SKM-1 treated with dmso at 0.1 percent for 144 hours (cell line): ENCODE results near the gene RIC1.
"Not testable (repeated sequence)": the region's sequence is repeated elsewhere in the genome, so short reads cannot be mapped to it uniquely, and the experiment has no call there.

ENCODE experiments used
- DNase-seq: peaks from one replicate; lab custom pipeline; 2025; ENCODE audit not compliant: unreplicated experiment; lab: John Stamatoyannopoulos, UW

RIC1 gene

DNA sequence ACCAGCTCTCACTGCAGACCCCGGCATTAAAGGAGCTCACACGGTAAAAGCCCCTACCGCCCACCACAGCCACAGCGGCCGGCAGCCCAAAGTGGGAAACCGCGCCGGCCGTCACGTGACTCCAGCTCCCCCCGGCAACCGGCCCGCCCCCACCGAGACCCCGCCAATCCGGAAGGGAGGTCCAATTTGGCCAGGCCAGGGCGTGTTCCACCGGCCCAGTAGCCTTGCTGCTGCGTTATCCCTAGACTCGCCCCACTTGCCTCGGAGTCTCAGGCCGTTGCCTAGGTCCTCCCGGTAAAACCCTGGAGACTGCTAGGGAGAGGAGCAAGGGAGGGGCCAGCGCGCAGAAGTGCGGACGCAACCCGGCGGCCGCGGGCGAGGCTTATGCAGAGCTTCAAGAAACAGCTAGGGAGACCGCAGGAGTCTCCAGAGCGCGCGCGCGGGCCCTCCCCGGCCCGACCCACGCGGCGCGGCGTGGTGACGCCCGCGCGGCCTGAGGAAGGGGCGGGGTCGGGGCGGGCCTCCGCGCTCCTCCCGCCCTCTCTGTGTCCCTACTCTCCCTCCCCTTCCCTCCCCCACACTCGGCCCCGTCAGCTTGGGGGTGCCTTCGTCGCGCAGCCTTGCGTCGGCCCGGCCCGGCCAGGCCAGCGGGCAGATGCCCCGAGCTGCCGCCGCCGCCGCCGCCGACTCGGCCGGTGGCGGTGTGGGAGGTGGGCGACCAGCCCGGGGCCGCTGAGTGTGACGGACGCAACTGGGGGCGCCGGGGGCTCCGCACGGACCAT lies at the start of gene RIC1:
RIC1 (plus strand) TSS at position 578 of the 782 bp plus-strand sequence; CDS start at position 781, 203 bp downstream.
- DNase-seq = peak; percentile 92

DNA sequence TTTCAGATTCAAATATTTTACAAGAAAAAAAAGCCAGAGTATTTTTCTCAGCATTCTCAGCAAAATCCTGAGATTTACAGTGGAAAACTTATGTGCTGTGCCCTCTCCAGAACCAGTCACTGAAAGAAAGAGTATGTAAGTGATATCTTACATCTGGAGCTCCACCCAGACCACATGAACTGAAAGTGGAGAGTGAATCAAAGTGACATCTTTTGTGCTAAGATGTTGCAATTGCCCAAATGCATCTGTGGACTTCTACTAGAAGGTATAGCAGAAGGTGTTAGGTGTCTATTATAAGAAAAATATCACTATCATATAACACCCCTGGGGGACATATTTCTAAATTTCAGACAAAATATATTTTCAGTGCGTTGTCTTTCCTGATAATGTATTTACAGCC lies 49.0 kb upstream of the RIC1 start:
- no peak for DNase-seq

GRCh38 chr9:5580650-5581049 lies 48.3 kb upstream of the RIC1 start:
- DNase-seq = no peak

DNA sequence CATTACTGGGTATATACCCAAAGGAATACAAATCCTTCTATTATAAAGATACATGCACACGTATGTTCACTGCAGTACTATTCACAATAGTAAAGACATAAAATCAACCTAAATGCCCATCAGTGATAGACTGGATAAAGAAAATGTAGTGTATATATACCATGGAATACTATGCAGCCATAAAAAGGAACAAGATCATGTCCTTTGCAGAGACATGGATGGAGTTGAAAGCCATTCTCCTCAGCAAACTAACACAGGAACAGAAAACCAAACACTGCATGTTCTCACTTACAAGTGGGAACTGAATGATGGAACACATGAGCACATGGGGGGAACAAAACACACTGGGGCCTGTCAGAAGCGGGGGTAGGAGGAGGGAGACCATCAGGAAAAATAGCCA lies 47.2 kb upstream of the RIC1 start:
- not testable (repeated sequence) for DNase-seq

DNA sequence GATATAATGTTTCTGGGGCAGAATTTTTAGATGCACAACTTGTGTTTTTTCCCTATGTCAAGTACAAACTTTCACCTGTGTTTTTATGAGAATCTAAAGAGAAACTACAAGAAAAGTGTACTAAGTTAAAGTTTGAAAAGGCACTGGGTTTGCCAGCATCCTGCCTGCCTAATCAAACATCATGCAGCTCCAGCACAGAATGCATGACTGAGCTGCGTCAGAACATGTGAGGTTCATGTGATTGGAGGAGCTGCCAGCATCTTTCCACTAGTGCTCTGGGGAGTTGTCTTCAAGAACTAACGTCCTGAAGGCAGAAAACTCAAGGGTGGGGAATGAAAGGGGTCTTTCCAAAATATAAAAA lies 46.1 kb upstream of the RIC1 start:
- DNase-seq = no peak

DNA sequence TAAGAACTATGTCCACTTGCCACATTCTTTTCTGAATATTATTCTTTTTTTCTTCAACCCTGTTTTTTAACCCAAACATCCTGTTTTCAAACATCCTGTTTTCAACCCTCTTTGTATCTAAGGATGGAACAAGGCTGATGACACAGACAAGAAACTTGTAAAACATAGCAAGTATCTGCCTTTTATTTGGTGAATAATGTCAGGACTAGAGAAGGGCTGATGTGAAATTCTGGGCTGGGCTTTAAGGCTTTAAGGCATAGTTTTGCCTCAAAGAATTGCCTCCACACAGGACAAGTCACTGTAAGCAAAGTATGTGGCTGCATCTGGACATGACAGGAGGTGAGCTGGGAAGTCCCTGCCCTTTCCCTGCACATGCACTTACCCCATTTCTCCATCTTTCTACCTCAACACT lies 42.5 kb upstream of the RIC1 start:
- DNase-seq = no peak

DNA sequence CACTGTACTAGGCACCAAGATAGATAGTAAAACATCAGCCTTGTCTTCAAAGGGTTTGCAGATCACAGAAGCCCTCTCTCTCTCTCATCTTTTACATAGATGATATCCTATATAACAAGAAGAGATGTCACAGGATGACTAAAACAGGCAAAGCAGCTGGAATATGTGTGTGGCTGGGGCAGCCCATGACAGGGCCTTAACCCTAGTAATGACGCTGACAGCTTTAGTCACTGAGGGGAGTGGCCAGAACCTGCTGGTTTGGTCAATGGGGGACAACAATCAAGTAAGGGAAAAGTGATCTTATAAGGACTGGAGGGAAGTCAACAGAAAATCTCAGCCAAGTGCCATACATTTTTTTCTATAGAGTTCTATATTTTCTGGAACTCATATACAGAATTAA lies 41.9 kb upstream of the RIC1 start:
- DNase-seq = no peak

DNA sequence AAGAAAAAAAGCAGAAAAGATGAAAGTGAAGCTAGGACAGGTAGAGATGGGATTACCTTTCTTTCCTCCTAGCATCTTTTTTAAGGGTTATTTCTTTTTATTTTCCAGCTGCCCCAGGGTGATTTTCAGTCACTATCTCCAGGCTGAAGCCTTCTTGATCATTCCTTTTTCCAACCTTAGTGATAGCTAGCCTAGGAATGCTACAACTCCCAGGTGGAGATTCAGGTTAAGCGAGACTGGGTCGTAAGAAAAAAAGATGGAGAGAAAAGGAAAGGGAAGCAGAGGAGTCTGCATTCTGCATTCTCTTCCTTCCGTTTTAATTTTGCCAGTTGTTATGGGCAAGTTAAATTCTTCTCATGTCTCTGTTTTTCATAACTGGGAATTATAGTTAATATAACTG lies 36.7 kb upstream of the RIC1 start:
- DNase-seq = no peak

- DNase-seq = no peak
Observed at GRCh38 chr9:5592904-5593303, 36.0 kb upstream of the RIC1 start.

DNA sequence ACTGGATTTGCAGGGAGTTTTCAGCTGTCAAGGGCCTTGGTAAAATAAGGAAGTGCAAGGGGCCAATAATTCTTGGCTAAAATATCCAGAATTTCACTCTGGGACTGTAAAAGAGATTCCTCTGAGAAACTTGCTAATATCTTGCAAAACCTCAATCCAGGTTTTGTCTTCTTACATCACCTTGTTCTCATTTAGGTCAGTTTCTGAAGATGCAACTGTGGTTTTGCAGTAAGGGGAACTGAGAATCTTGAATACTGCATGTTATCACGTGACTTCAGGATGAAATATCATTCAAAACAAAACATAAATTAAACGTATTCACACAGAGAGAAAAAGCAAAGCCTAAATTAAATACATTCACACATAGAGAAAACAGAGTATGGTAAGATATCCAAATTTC lies 35.0 kb upstream of the RIC1 start:
- peak; percentile 77 for DNase-seq

DNA sequence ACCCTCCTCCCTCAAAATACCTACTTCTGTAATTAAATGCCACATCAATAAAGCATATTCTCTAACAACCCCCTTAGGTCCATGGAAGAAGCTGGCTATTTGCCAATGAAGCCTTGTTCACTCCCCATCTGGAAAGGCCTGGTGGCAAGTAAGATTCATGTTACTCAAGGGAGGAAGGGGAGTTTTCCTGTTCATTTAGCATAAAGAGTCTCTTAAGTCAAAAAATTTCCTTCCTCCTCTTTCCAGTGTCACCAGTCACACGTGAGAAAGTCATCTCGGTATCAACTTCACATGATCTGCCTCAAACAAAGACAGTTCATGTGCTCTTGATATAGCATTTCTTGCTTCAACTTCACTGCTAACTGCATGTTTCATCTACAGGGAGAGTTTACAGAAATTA lies 32.7 kb upstream of the RIC1 start:
- DNase-seq = no peak

DNA sequence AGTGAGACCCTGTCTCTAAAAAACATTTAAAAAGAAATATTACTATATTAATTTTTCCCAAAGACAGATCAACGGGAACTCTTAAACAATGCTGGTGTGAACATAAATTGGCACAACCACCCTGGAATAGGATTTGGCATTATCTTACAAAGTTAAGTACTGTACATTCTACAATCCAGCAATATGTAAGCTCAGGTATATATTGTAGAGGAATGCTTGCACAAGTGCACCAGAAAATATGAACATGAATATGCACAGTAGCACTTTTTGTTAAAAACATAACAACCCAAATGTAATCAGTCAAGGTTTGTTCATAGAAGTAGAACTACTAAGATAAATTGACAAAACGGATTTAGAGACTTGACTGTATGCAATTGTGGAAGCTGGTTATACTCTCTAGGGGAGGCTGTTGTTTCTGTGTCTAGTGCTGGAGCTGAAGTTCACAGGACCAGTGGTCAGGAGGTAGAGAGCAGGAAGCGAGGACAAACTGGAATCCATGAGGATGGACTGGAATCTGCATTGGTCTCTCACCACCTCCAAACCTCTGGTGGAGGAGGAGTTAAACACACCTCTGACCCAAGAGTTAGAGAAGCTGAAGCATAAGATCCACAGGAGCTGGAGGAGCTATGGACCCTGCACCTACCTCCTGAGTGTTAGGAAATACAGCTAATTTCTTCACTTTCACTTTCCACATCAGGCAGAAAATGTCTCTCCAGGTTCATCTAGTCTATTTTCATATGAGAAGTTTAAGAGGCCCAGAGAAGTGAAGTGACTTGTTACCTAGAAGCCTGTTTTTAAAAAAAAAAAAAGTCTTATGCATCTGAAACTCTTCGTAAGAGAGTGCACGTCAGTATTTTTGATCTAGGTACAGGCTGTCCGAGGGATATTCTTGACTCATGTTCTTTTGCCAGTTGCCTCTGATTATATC lies 20.3 kb upstream of the RIC1 start:
- peak; percentile 20 for DNase-seq

DNA sequence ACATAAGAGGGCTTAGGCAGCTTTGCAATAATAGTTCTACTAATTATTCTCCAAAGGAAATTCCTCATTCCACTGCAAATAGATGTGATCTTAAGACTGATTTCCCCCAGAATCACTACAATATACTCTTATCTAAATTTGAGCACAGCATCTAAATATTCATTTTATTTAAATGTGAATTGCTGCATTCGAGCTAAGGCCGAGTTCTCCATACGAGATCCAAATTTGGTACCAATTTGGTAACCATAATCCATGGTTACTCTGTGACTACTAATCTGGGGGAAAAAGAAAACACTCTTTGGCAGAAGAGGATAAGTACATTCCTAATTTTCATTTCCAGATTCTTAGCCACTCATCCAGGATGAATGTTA lies 19.7 kb upstream of the RIC1 start:
- DNase-seq = no peak

- DNase-seq = no peak
Observed at GRCh38 chr9:5610491-5610890, 18.4 kb upstream of the RIC1 start.

DNA sequence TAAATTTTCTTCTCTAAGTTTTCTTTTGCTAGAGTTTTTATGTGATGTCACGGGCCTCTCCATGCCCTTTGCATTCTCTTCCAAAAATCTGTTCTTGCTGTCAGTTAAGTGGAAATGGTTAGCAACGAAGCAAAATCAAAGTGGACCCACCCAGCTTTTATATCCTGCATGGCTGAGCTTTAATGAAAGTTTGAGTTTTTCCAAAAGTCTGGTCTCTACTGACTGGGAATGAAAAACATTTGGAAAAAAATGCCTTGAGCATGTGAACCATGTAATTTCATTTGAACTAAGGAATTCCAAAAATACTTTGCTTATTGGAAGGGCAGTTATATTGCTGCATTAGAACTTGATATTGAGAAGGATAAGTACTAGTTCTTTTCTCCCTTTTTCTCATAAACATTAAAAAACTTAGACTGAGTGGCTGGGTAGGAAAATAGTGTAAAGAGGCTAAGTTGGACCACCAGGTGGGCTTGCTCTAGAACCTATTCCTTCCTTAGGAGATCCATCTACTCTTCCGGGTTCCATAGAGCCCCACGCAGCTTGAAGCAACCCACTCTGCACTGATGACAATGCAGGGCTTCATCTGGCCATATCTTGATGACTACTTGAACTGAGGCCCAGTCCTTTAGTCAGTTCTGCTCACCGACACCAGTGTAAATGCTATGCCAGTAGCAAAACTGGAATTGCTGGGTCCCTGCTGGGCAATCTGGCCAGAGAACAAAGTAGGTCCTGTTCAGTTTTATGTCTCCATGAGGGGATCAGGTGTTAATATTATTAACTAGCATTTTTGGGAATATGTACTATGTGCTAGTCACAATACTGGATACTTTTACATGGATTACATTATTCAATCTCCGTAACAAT lies 17.4 kb upstream of the RIC1 start:
- no peak for DNase-seq

GRCh38 chr9:5612185-5612530 lies 16.7 kb upstream of the RIC1 start:
- DNase-seq = no peak

DNA sequence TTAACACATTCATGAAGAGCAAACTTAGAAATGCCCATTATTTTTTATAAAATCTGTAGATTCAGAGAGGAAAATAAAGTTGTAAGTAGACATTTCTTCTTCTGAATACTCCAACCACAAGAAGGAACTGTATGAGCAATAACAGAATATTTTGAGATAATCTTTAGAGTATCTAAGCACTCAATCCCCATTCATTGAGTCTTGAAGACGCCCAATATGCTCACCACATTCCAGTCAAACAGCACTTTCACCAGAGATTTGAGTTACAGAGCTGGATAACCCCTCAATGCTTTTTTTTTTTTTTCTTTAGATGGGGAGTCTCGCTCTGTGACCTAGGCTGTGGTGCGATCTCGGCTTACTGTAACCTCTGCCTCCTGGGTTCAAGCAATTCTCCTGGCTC lies 14.7 kb upstream of the RIC1 start:
- no peak for DNase-seq

GRCh38 chr9:5614985-5615384 lies 13.9 kb upstream of the RIC1 start:
- DNase-seq = no peak

DNA sequence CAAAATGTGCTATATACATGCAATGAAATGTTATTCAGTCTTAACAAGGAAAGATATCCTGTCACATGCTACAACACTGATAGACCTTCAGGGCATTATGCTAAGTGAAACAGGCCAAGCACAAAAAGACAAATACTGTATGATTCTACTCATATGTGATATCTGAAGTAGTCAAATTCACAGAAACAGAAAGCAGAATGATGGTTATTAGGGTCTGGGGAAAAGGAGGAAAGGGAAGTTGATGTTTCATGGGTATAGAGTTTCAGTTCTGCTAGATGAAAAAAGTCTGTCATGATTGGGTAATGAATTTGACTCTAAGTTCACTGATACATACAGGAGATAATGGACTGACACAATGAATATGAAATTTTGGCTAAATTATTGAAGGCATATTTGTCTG lies 11.2 kb upstream of the RIC1 start:
- peak; percentile 60 for DNase-seq

GRCh38 chr9:5620494-5620893 lies 8.4 kb upstream of the RIC1 start:
- DNase-seq = no peak

- no peak for DNase-seq
Observed at GRCh38 chr9:5621327-5621726, 7.6 kb upstream of the RIC1 start.
